OCI-LY1 (cell line): ENCODE data around the gene MYL9.

ENCODE experiments used
- H2AFZ ChIP-seq: fragments of 200-600 bp; sonication (generic), shearing (Covaris generic); 2 replicates; pipeline ENCODE4 v1.6.0; 2014; ENCODE audit warnings: antibody characterized with exemption, mild to moderate bottlenecking, low read length
- H3F3A ChIP-seq: fragments of 200-600 bp; sonication (generic), shearing (Covaris generic); 2 replicates; pipeline ENCODE4 v1.6.0; 2014; ENCODE audit warnings: mild to moderate bottlenecking, antibody characterized with exemption, low read length, moderate library complexity; ENCODE audit not compliant: insufficient read depth
- H3K27ac ChIP-seq: fragments of 200-600 bp; sonication (generic); 2 replicates; pipeline ENCODE4 v1.5.1; 2014; ENCODE audit warnings: low read length, mixed run types, mild to moderate bottlenecking, low read depth; ENCODE audit not compliant: poor library complexity, severe bottlenecking
- H3K27me3 ChIP-seq: fragments of 200-600 bp; sonication (generic); 2 replicates; pipeline ENCODE4 v1.6.0; 2014; ENCODE audit warnings: antibody characterized with exemption, mild to moderate bottlenecking, low read length, moderate library complexity; ENCODE audit not compliant: insufficient read depth
- H3K36me3 ChIP-seq: fragments of 200-600 bp; sonication (generic); 2 replicates; pipeline ENCODE4 v1.6.1; 2014; ENCODE audit warnings: mild to moderate bottlenecking, antibody characterized with exemption, low read length, moderate library complexity, mixed read lengths; ENCODE audit not compliant: insufficient read depth
- H3K4me1 ChIP-seq: fragments of 200-600 bp; sonication (generic); 2 replicates; pipeline ENCODE4 v1.5.1; 2014; ENCODE audit warnings: mild to moderate bottlenecking, low read length, moderate library complexity; ENCODE audit not compliant: insufficient read depth, severe bottlenecking
- H3K4me2 ChIP-seq: fragments of 200-600 bp; sonication (generic), shearing (Covaris generic); 2 replicates; pipeline ENCODE4 v1.6.1; 2014; ENCODE audit warnings: low read length
- H3K4me3 ChIP-seq: fragments of 200-600 bp; sonication (generic); 2 replicates; pipeline ENCODE4 v1.5.1; 2014; ENCODE audit warnings: low read length, low read depth, mild to moderate bottlenecking, mixed read lengths; ENCODE audit not compliant: poor library complexity, severe bottlenecking
- H3K79me2 ChIP-seq: fragments of 200-600 bp; shearing (Covaris generic); 2 replicates; pipeline ENCODE4 v1.6.1; 2016; ENCODE audit warnings: mixed run types, low read length, mixed read lengths; ENCODE audit not compliant: insufficient read depth
- H3K9ac ChIP-seq: fragments of 200-600 bp; sonication (generic), shearing (Covaris generic); 2 replicates; pipeline ENCODE4 v1.6.1; 2014; ENCODE audit warnings: mild to moderate bottlenecking, low read length, mixed read lengths
- H3K9me2 ChIP-seq: fragments of 200-600 bp; sonication (generic), shearing (Covaris generic); 2 replicates; pipeline ENCODE4 v1.6.1; 2014; ENCODE audit warnings: low read depth, mild to moderate bottlenecking, low read length, mixed read lengths
- H3K9me3 ChIP-seq: fragments of 200-600 bp; shearing (Covaris generic); 2 replicates; pipeline ENCODE4 v1.6.1; 2014; ENCODE audit warnings: low read length, mixed read lengths
- H4K20me1 ChIP-seq: fragments of 200-600 bp; sonication (generic), shearing (Covaris generic); 2 replicates; pipeline ENCODE4 v1.6.0; 2016; ENCODE audit warnings: mild to moderate bottlenecking, low read length; ENCODE audit not compliant: insufficient read depth
- CTCF ChIP-seq: fragments of 200-600 bp; sonication (generic), shearing (Covaris generic); IDR thresholded peaks from 2 replicates; pipeline ENCODE4 v1.5.1; 2017; ENCODE audit warnings: mild to moderate bottlenecking, antibody characterized with exemption, low read length, moderate library complexity, mixed read lengths
- EZH2 ChIP-seq: fragments of 200-600 bp; sonication (generic), shearing (Covaris generic); IDR thresholded peaks from 2 replicates; pipeline ENCODE4 v1.8.0; 2017; ENCODE audit warnings: borderline replicate concordance, mixed run types, mild to moderate bottlenecking, antibody characterized with exemption, low read length, moderate library complexity, mixed read lengths

The MYL9 gene

GRCh38 chr20:36538026-36538722 lies 3.1 kb upstream of the MYL9 start:
- no peak for TF ChIP-seq CTCF
- TF ChIP-seq EZH2 = no peak
- Histone ChIP-seq H3F3A (no peaks in the 10 kb centered on the region), H3K9me2 (no peaks in the 10 kb centered on the region), H3K36me3 (no peaks in the 10 kb centered on the region), H4K20me1 (no peaks in the 10 kb centered on the region), H3K9ac (no peak overlapping the region), H3K4me3 (no peak overlapping the region), H3K9me3 (no peaks in the 10 kb centered on the region), H3K79me2 (no peaks in the 10 kb centered on the region), H3K27ac (no peak overlapping the region), H3K27me3 (no peaks in the 10 kb centered on the region), H3K4me2 (no peak overlapping the region), H3K4me1 (peaks cover 8% of the 10 kb centered on the region), H2AFZ (no peak overlapping the region)

GRCh38 chr20:36540551-36541211 lies 638 bp upstream of the MYL9 start:
- Histone ChIP-seq H3K79me2 (no peaks in the 10 kb centered on the region), H2AFZ (no peak overlapping the region), H3K36me3 (no peaks in the 10 kb centered on the region), H3F3A (no peaks in the 10 kb centered on the region), H3K9ac (no peak overlapping the region), H3K9me3 (no peaks in the 10 kb centered on the region), H3K9me2 (no peaks in the 10 kb centered on the region), H3K4me1 (peaks cover 8% of the 10 kb centered on the region), H3K4me3 (no peak overlapping the region), H3K4me2 (peak overlapping the region; percentile 35; the same call in 1 of the 2 replicates), H4K20me1 (no peaks in the 10 kb centered on the region), H3K27me3 (no peaks in the 10 kb centered on the region), H3K27ac (no peak overlapping the region)
- TF ChIP-seq EZH2 = no peak
- TF ChIP-seq CTCF = no peak

GRCh38 chr20:36541768-36542488 lies 609 bp downstream of the MYL9 start:
- no peak overlapping the region for H2AFZ ChIP-seq
- H3F3A ChIP-seq = no peaks in the 10 kb centered on the region
- H3K9me2 ChIP-seq = no peaks in the 10 kb centered on the region
- TF ChIP-seq EZH2 (no peak), CTCF (peak; percentile 36; the same call in 1 of the 2 replicates)
- H3K27me3 ChIP-seq = no peaks in the 10 kb centered on the region
- H3K4me1 ChIP-seq = peaks cover 8% of the 10 kb centered on the region
- H3K27ac ChIP-seq = no peak overlapping the region
- H3K9ac ChIP-seq = no peak overlapping the region
- H3K4me2 ChIP-seq = peak overlapping the region; percentile 35
- no peaks in the 10 kb centered on the region for H3K79me2 ChIP-seq
- H3K9me3 ChIP-seq = no peaks in the 10 kb centered on the region
- H4K20me1 ChIP-seq = no peaks in the 10 kb centered on the region
- no peak overlapping the region for H3K4me3 ChIP-seq
- H3K36me3 ChIP-seq = no peaks in the 10 kb centered on the region
